Sigmoid colon (tissue), 4 donors: ENCODE results near the gene ELP4.

Experiments used
- CTCF ChIP-seq, 4 experiments: fragments of 450-650 bp in 3 of 4; fragments of 200-600 bp in 1 of 4; IDR thresholded peaks; one replicate each; pipeline ENCODE4 v1.5.1; 2016 to 2019; ENCODE audit warnings: antibody characterized with exemption in 4 of 4, mild to moderate bottlenecking in 3 of 4, moderate library complexity in 2 of 4
- EP300 ChIP-seq, 4 donors: sonication (generic); formaldehyde crosslinking; IDR thresholded peaks; one replicate each; pipeline ENCODE4 v1.6.1; 2017; ENCODE audit warnings: antibody characterized with exemption in 4 of 4
- POLR2A ChIP-seq, 2 donors: fragments of 450-650 bp; IDR thresholded peaks; one replicate each; pipeline ENCODE4 v1.6.1; 2016; ENCODE audit warnings: antibody characterized with exemption in 2 of 2, mild to moderate bottlenecking in 2 of 2, moderate library complexity in 2 of 2
- POLR2AphosphoS5 ChIP-seq, 4 donors: sonication (generic); formaldehyde crosslinking; IDR thresholded peaks; one replicate each; pipeline ENCODE4 v1.6.1; 2017; ENCODE audit warnings: antibody characterized with exemption in 4 of 4

DNA sequence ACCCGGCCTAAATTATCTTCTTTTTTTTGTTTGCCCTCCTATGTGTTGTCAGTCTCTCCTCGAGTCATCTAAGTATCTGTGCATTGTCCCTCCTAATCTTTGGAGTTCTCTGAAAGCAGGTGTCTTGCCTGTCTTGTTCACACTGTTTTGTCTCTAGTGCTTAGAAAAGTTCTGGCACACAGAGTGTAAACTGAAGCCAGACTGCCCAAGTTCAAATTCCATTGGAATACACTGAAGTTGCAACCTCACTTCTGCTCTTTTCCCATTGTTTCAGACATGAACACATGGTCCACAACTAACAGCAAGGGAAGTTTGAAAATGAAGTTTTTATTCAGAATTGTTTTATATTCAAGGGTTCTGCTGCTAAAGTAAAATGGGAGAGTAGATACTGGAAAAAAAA lies 262.8 kb downstream of the ELP4 start:
- TF ChIP-seq POLR2AphosphoS5 (IDR thresholded peaks at IDR 0.05) = no peak
- no peak for TF ChIP-seq EP300 (IDR thresholded peaks at IDR 0.05)
- TF ChIP-seq CTCF (IDR thresholded peaks at IDR 0.05) = no peak
- no peak for TF ChIP-seq POLR2A (IDR thresholded peaks at IDR 0.05)
